IPS-18c (cell line): Measurements from ENCODE around the gene ARHGAP30.
A peak's percentile ranks its signal among the peaks of the same experiment; 100 is the strongest.

Experiments used
- H3K4me3 ChIP-seq: 2 replicates; pipeline ENCODE4 v1.7.0; 2013; ENCODE audit warnings: low read depth, mild to moderate bottlenecking, low read length, moderate library complexity; ENCODE audit not compliant: insufficient read depth
- H3K9me3 ChIP-seq: one replicate; pipeline ENCODE4 v1.6.1; 2013; ENCODE audit warnings: mild to moderate bottlenecking, low read length, moderate library complexity; ENCODE audit not compliant: control insufficient read depth, insufficient read depth

Gene ARHGAP30

GRCh38 chr1:161052899-161053298 lies 16.8 kb downstream of the ARHGAP30 start:
- no peaks in the 10 kb centered on the region for H3K9me3 ChIP-seq
- H3K4me3 ChIP-seq = no peak overlapping the region

GRCh38 chr1:161051219-161051618 lies 18.5 kb downstream of the ARHGAP30 start:
- no peaks in the 10 kb centered on the region for H3K9me3 ChIP-seq
- H3K4me3 ChIP-seq = no peak overlapping the region

- H3K4me3 ChIP-seq = no peak overlapping the region
- H3K9me3 ChIP-seq = no peaks in the 10 kb centered on the region
Observed at GRCh38 chr1:161048949-161049722, 20.6 kb downstream of the ARHGAP30 start.

- no peak overlapping the region for H3K4me3 ChIP-seq
- no peaks in the 10 kb centered on the region for H3K9me3 ChIP-seq
Observed at GRCh38 chr1:161047436-161048420, 22.0 kb downstream of the ARHGAP30 start.

GRCh38 chr1:161046605-161047228 lies 23.0 kb downstream of the ARHGAP30 start:
- Histone ChIP-seq H3K9me3 (no peaks in the 10 kb centered on the region), H3K4me3 (peak overlapping the region; percentile 57; the same call in 1 of the 2 replicates)

- H3K4me3 ChIP-seq = peak within 1 kb of the TSS; percentile 57
- H3K9me3 ChIP-seq = no peaks in the 10 kb centered on the region
Observed at GRCh38 chr1:161045736-161046604, 23.7 kb downstream of the ARHGAP30 start, which contains the start of gene USF1. TSS of gene USF1 (minus strand) at chr1:161045977. CDS start at chr1:161043275, 2,702 bp downstream.

- H3K4me3 ChIP-seq = peak overlapping the region; percentile 57
- no peaks in the 10 kb centered on the region for H3K9me3 ChIP-seq
Observed at GRCh38 chr1:161044908-161045735, 24.6 kb downstream of the ARHGAP30 start.

- no peaks in the 10 kb centered on the region for H3K9me3 ChIP-seq
Observed at GRCh38 chr1:161044535-161044907, 25.2 kb downstream of the ARHGAP30 start.

GRCh38 chr1:161039546-161039945 lies 30.1 kb downstream of the ARHGAP30 start:
- Histone ChIP-seq H3K9me3 (no peaks in the 10 kb centered on the region), H3K4me3 (no peak overlapping the region)

More at GRCh38 chr1:161044535-161044907, 25.2 kb downstream of the ARHGAP30 start:
- peak overlapping the region; percentile 57 for H3K4me3 ChIP-seq

- Histone ChIP-seq H3K4me3 (peak overlapping the region; percentile 87), H3K9me3 (no peaks in the 10 kb centered on the region)
Observed at GRCh38 chr1:161039154-161039545, 30.5 kb downstream of the ARHGAP30 start.

- no peaks in the 10 kb centered on the region for H3K9me3 ChIP-seq
- H3K4me3 ChIP-seq = peak within 1 kb of the TSS; percentile 87
Observed at GRCh38 chr1:161038523-161039153, 31.1 kb downstream of the ARHGAP30 start, which contains the start of gene TSTD1. TSS of gene TSTD1 (minus strand) at chr1:161038964. CDS start at chr1:161038889, 75 bp downstream.

- H3K4me3 ChIP-seq = peak overlapping the region; percentile 87
Observed at GRCh38 chr1:161037661-161038522, 31.8 kb downstream of the ARHGAP30 start.

GRCh38 chr1:161033751-161034150 lies 35.9 kb downstream of the ARHGAP30 start:
- H3K4me3 ChIP-seq = no peak overlapping the region
- peaks cover 4% of the 10 kb centered on the region for H3K9me3 ChIP-seq

More at GRCh38 chr1:161037661-161038522, 31.8 kb downstream of the ARHGAP30 start:
- H3K9me3 ChIP-seq = no peaks in the 10 kb centered on the region

- peaks cover 8% of the 10 kb centered on the region for H3K9me3 ChIP-seq
- H3K4me3 ChIP-seq = no peak overlapping the region
Observed at GRCh38 chr1:161032409-161032808, 37.3 kb downstream of the ARHGAP30 start.
